PFSK-1 (cell line): ENCODE results near the gene MAPK14.

Experiments
- FOXP2 ChIP-seq: optimal IDR thresholded peaks from 2 replicates; pipeline ENCODE3; 2011; ENCODE audit warnings: borderline replicate concordance, control low read depth, inconsistent platforms; ENCODE audit not compliant: insufficient read depth; ENCODE audit errors: extremely low read length, extremely low read depth
- POLR2AphosphoS5 ChIP-seq: IDR thresholded peaks from 2 replicates; pipeline ENCODE4 v1.6.1; 2012; ENCODE audit warnings: low read depth, mild to moderate bottlenecking, control low read depth, low read length, moderate library complexity
- REST ChIP-seq, 2 experiments: IDR thresholded peaks; 2 replicates each; pipeline versions ENCODE4 v1.6.1 to v1.8.0; 2011 to 2012; ENCODE audit warnings: low read depth in 2 of 2, low read length in 2 of 2, control low read depth in 1 of 2, inconsistent platforms in 1 of 2, mild to moderate bottlenecking in 1 of 2, moderate library complexity in 1 of 2; ENCODE audit not compliant: insufficient read depth in 1 of 2
- SIN3A ChIP-seq: IDR thresholded peaks from 2 replicates; pipeline ENCODE4 v1.6.1; 2012; ENCODE audit warnings: mild to moderate bottlenecking, low read length, moderate library complexity, borderline replicate concordance; ENCODE audit not compliant: insufficient read depth
- TAF1 ChIP-seq: IDR thresholded peaks from 2 replicates; pipeline ENCODE4 v1.6.1; 2012; ENCODE audit warnings: low read length, control low read depth, borderline replicate concordance; ENCODE audit not compliant: insufficient read depth

- TF ChIP-seq REST (IDR thresholded peaks at IDR 0.05; ENCODE audit: insufficient read depth in 1 of 2, low read depth in 2 of 2, low read length in 2 of 2) (no peak), POLR2AphosphoS5 (no peak), TAF1 (no peak), SIN3A (no peak), FOXP2 (no peak)
Measured at GRCh38 chr6:36128793-36129192, 101.2 kb downstream of the MAPK14 start.
